Frontal cortex (tissue), 4 donors: ENCODE results near the gene NCOR1. TPM values are rescaled to one million over a fixed set of nuclear protein-coding genes. Genes with fewer than 3 reads are reported as not detected.
"Not testable (repeated sequence)": the region's sequence is repeated elsewhere in the genome, so short reads cannot be mapped to it uniquely, and the experiment has no call there.

Experiments used
- DNase-seq, 2 donors: peaks; one replicate each; pipeline ENCODE4 v3.0.0; 2012; ENCODE audit warnings: low spot score in 2 of 2
- FAIRE-seq: peaks from 2 replicates; lab custom pipeline; 2012; peaks lifted over from hg19 to GRCh38; lab: Jason Lieb, UNC
- total RNA-seq: library from RNA; depleted of rRNA; stranded (reverse); fragments of >200 nt; gene quantifications from one replicate; pipeline ENCODE4 v1.2.3, GENCODE V29; 2014
- donor health status: control.
- donor health status: control.
- donor health status: control.

Gene NCOR1
- total RNA-seq, 1 donor from 2014 or later = 104 TPM

DNA sequence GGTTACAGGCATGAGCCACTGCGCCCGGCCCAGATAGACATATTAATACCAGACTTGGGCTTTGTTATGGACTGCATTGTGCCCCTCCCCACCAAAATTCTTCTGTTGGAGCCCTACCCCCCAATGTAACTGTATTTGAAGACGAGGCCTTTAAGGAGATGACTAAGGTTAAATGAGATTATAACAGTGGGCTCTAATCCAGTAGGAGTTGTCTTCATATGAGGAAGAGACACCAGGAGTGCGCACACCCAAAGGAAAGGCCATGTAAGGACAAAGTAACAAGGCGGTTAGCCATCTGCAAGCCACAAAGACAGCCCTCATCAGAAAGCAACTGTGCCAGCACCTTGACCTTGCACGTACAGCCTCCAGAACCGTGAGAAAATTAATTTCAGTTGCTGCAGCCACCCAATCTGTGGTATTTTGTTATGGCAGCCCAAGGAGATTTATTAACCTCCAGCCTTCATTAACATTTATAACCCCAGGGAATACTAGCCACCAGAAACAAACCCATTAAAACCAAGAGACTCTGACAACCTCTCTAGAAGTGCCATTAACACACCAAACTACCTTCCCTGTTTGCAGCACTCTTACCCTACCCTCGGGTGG lies 108.1 kb downstream of the NCOR1 start:
- no peak for DNase-seq
- FAIRE-seq = no peak

DNA sequence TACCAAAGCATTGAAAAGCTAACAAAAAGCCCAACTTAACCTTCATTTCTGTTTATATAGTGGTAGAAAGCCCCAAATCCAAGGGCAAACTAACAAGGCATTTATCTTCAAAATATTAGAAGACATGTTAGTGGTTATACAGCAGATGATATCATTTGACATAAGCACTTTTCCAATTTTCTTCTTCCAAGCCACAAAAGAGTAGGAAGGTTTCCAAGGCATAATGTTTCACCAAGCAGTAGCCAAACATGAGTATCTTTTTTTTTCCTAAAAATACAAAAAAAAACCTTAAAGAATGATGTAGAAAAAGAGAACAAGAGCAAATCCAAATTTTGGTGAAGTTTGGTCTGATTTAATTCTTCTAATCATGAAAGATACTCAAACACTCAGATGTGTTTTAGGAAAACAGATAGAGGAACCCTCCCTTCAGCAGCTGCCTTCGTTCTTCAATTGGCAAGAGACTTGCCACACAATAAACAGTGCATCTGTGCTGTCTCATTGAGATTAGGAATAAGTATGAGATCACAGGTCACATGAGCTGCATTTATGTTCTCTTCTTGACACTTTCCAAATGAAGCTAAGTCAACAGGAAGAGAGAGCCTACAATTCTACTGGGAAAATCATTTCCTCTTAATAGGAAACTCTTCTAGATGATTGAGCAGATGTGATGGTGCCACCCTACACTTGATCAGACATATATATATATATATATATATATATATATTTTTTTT lies 109.0 kb downstream of the NCOR1 start:
- peak; percentile 24 to 37 for DNase-seq
- peak; percentile 28 for FAIRE-seq

DNA sequence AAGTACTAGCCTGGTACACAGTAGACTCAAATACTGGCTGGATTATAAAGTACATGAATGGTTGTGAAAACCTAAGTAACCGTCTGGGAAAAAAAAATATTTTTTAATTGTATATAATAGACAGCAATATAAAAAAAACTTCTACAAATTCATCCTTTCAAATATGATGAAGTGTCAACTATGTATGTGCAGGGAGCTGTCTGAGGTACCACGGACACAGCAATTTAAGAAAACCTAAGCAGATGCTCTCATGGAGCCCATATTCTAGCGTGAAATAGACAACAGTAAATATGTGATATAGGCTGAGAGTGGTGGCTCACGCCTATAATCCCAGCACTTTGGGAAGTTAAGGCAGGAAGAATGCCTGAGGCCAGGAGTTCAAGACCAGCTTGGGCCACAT lies 111.1 kb downstream of the NCOR1 start:
- FAIRE-seq (no peak), DNase-seq (no peak)

DNA sequence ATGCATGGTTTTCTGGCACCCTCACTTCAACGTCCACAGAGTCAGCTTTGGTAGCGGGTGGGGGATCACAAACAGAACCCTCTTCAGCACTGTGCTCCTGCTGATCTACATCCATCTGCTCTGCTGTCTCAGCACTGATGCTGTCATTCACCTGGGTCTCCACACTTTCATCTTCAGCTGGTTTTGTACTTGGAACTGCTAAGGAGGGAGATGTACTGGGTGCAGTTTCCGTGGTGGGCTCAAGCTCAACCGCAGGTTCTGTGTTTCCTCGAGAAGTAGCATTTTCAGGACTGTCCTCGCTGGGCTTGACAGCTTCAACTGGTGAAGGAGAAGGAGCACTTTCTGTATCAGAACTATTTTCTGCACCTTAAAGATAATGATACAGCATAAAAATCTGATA lies 113.9 kb downstream of the NCOR1 start:
- FAIRE-seq = no peak
- no peak for DNase-seq

DNA sequence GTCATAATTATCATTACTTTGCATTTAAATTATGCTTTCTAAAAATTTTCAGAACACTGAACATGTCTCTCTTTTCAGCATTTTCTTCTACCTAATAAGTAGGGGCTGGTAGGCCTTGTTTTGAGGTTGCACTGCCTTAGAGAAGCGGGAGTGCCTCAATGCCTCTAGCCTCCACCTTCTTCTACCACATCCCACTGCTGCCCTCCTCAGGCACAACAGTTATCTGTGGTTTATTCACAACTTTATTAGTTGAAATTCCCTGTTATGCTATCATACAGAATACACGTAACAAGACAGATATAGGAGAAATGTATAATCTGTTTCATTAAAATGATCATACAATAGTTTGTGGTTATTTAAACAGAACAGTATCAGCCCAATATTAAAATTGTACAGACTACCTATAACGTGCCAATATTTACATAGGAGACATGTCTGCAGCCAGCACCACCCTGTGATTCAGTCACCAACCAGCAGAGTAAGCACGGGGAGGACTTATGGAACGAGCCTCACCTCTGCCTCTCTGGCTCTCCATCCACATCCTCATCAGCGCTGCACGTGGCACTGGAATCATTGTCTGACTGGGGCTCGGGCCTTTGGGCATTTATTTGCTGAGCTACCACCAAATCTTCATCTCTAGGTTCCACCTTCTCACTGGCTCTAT lies 114.5 kb downstream of the NCOR1 start:
- DNase-seq (no peak), FAIRE-seq (no peak)

DNA sequence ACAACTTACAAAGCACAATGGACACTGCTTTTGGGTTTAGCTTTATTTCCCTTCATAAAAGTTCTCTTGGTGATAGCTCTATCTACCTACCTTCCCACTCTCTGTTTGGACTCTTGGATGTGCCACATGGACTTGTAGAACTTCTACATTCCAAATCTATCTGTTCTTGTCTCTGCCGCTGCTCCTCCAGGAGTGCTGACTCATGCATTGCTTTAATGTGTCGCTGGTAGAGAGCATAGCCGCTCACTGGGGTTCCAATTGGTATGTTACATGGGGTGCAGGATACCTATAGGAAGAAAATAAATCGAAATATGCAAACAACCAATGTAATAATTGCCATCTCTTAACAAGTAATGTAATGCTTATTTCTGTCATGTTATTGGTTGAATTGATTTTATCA lies 123.6 kb downstream of the NCOR1 start:
- DNase-seq (no peak), FAIRE-seq (no peak)

DNA sequence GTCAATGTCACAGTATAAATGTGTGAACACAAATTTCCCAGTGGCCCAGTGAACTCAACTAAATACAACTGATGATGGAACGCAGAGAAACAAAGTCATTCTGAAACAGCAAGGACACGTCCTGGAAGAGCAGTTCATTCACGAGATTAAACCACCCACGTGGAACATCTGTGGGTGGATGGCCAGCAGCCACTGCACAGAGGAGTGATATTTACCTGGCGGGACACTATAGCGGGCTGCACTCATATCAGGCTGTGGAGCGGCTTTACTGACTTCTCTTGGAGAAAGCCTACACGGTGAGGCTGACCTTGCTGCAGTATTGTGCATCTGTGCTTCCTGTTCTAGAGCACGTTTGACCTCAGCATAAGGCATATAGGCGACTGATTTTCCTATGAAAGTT lies 128.4 kb downstream of the NCOR1 start:
- FAIRE-seq (no peak), DNase-seq (no peak)

DNA sequence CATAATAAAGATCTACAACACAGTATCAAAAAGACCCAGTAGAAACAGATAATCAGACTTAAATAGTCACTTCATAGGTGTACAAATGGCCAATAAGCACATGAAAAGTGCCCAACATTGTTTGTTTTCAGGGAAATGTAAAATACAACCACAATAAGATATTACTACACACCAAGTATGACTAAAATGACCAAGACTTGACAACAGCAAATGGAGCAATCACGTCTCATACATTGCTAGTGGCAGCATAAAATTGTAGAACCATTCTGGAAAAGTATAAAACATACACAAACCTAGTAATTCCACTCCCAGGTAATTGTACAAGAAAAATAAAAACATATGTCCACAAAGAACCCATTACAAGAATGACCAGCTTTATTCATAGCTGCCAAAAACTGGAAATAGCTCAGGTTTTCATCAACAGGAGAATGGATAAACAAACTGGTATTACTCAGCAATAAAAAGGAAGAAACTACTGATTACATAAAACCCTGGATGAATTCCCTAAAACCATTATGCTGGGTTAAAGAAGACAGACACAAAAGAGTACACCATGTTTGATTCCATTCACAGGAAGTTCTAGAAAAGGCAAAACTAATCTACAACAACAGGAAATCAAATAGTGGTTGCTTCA lies 130.2 kb downstream of the NCOR1 start:
- FAIRE-seq = no peak
- no peak for DNase-seq

DNA sequence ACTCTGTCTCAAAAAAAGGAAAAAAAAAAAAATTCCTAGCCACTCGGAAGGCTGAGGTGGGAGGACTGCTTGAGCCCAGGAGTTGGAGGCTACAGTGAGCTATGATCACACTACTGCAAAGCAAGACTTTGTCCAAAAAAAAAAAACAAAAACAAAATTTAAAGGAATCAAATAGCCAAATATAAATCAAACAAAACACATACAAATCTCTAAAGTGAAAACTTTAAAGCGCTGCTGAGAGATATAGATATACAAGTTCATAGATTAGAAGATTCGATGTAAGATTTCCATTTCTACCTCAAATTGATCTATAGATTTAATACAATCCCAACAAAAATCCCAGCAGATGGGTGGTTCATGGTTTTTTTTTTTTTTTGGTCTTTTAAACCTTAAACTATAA lies 132.1 kb downstream of the NCOR1 start:
- DNase-seq (no peak), FAIRE-seq (no peak)

DNA sequence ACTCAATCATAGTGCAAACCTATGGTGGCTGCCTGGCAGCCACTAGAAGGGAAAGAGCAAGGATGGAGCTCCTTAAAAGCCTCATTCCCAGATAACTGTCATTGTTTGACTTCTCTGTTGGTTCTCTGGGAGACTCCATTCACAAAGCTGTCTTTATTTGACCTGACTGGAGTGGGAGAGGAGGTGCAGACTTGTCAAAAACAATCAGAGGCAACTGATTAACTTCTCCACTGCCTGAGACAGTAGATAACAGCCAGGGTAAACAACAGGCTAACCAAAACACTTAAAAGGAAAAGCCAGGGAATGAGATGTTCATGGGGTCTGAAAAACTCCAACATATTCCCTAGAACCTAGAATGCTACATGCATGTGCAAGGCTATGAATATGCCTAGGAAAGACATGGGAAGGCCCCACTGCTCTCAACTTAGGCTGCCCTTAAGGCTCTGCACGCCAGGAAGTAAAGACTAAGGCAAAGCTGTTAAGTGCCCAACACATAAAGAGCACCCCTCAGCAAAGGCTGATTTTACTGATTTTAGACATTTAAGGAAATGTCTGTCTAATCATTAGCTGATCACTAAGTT lies 133.7 kb downstream of the NCOR1 start:
- no peak for DNase-seq
- no peak for FAIRE-seq

DNA sequence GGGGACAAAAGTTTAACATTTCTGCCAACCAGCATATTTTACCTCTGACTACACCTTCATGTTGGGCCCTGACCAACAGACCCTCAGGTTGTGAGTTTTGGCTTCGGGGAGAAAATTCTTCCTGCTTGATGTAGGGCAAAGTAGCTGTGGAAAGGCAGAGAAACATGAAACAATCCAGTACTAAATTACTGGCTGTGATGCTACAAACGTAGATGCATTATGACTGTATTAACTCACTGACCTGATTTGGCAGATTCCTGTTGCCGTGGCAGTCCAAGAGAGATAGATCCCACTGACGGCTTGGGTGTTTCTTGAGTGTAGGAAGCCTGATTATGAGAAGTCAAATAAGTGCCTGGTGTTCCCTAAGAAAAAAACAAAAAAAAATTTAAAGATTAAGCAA lies 135.0 kb downstream of the NCOR1 start:
- DNase-seq (no peak), FAIRE-seq (no peak)

DNA sequence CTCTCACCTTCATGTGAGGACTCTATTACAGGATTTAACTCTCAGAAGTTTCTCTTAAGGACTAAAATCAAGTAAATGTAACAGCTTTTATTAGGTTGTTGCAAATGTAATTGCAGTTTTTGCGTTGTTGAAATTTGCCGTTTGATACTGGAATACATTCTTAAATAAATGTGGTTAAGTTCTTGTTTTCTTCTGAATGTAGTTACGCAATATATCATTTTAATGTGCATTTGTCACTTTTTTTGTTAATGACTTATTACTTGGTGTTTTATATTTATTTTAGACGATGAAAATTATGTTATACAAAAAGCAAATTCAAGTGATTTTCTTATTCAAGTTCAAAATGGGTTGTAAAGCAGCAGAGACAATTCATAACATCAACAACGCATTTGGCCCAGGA lies 139.4 kb downstream of the NCOR1 start:
- no peak for DNase-seq
- no peak for FAIRE-seq

DNA sequence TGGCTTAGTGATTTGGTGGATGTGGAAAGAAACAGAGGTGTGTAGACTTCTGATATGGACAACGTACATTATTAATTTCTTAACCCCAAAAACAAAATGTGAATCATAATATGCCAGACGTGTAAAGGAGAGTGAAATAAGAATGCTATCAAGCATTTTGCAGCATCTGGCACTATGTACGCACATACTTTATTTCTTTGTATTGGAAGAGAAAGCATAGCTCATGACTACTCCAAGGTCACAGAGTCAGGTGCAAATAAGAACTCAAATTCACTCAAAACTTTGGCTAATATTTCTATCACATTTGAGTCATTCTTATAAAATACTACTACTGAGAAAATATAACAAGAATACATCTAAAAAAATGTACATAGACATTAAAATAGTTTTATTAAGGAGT lies 140.9 kb downstream of the NCOR1 start:
- no peak for DNase-seq
- no peak for FAIRE-seq

DNA sequence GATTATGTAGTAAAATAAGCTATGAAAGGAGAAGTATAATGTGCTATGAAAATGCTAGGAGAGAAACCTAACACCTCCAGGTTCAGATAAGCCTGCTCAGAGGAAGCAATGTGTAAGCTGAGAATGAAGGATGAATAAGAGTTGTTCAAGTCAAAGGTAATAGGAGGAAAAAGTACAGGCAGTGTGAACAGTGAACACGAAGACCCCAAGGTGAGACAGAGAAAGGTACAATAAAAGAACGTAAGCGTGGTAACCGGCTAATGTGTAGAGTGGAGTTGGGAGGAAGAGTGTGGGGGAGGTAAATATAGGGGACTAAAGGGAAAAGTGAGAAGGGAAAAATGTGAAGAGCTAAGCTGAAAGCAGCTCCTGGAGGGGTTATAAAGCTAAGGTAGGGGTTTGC lies 141.5 kb downstream of the NCOR1 start:
- DNase-seq (no peak), FAIRE-seq (no peak)

DNA sequence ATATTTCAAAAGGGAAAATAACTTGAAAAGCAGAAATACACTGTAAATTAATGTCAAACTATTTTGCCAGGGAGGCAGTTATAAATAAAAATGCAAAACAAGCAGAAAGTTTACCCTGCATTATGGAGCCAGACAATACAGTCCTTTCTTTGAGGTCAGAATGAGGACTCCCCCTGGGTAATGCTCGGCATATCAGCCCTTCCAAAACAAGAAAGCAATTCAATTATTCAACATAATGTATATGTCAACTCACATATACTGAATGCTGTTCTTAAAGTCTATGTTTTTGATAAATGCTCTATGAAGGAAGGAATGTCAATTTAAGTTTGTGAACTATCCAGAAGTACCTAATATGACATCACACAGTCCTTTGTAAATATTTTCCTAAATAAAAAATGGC lies 143.3 kb downstream of the NCOR1 start:
- FAIRE-seq (no peak), DNase-seq (no peak)

DNA sequence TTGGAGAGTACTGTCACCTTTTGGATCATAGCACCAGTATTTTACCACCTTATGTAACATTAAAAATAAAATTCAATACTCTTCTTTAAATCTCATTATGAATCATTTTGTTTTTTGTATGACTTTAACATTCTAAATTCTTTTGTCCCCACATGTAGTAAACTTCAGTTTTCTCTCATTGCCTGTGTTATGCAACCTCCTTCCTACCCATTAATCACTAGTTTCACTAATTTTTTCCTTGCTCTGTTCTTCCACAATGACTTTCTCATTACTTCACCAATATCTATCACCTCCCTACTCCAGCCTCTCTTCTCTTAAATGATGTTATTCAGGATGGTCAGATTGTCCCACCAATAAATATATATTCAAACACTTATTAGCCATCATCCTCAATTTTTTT lies 147.0 kb downstream of the NCOR1 start:
- FAIRE-seq (no peak), DNase-seq (no peak)

DNA sequence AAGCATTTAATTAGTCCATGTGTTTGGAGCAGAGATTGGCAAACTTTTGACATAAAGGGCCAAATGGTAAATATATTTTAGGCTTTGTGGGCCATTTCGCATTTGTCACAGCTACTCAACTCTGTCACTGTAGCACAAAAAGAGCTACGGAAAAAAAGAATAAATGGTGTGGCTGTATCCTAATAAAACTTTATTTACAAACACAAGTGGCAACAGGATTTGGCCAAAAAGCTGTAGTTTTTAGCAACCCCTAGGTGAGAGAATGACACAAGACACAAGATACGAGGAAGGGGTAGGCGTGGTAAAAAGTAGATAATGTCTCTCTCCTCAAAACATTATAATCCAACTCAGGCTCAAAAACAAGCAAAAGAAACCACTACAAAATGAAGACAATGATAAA lies 149.2 kb downstream of the NCOR1 start:
- FAIRE-seq (no peak), DNase-seq (no peak)

DNA sequence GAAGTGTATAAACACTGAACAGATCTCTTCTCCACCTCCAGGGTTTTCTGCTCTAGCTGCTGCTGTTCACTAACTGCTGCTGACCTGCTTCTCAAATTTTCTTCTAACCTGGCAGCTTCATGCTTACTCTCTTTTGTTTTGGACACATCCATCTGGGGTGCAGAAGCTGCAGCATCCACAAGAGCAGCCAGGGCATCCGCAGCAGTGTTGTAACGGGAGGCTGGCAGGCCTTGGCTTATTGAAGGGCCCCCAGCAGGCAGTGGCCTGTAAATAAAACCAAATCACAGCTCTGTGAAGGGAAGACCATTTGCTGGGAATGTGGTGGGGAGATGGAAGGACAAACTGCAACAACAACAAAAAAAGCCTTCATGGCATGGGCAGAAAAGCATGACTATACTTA lies 153.7 kb downstream of the NCOR1 start:
- DNase-seq (no peak), FAIRE-seq (no peak)

DNA sequence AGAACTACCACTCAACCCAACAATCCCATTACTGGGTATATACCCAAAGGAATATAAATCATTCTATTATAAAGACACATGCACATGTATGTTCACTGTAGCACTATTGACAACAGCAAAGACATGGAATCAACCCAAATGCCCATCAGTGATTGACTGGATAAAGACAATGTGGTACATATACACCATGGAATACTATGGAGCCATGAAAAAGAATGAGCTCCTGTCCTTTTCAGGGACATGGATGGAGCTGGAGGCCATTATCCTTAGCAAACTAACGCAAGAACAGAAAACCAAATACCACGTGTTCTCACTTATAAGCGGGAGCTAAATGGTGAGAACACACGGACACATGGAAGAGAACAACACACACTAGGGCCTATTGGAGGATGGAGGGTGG lies 160.2 kb downstream of the NCOR1 start:
- not testable (repeated sequence) for DNase-seq, FAIRE-seq

DNA sequence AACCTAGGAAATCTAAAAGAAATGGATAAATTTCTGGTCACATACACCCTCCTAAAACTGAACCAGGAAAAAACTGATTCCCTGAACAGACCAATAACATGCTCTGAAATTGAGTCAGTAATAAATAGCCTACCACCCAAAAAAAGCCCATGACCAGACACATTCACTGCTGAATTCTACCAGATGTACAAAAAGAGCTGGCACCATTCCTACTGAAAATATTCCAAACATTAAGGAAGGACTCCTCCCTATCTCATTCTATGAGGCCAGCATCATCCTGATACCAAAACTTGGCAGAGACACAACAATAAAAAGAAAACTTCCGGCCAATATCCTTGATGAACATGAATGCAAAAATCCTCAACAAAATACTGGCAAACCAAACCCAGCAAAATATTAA lies 162.8 kb downstream of the NCOR1 start:
- DNase-seq (no peak), FAIRE-seq (no peak)

DNA sequence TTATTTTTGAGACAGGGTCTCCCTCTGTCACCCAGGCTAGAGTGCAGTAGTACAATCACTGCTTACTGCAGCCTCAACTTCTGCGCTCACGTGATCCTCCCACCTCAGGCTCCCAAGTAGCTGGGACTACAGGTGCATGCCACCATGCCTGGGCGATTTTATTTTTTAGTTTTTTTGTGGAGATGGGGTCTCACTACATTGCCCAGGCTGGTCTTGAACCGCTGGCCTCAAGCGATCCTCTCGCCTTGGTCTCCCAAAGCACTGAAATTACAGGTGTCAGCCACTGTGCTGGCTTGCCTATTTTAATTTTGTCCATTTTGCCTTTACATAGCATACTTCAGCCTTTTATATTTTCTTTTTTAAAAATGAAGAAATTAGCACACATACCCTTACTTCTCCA lies 164.5 kb downstream of the NCOR1 start:
- FAIRE-seq = no peak
- no peak for DNase-seq
